GM19467 (cell line): ENCODE results near the gene CBR1.

ENCODE experiments used
- ATAC-seq: cut with Tn5 transposase; IDR thresholded peaks from one replicate; pipeline ENCODE4 v1.9.1; 2021; ENCODE audit warnings: mild to moderate bottlenecking, moderate library complexity; ENCODE audit not compliant: unreplicated experiment

Gene CBR1

GRCh38 chr21:36069713-36070583 is at the start of gene CBR1:
TSS of gene CBR1 (plus strand) at chr21:36070024. CDS start at chr21:36070116, 92 bp downstream.
- peak; percentile 96 for ATAC-seq

GRCh38 chr21:36021251-36021837 is 48.5 kb upstream of the CBR1 start:
- no peak for ATAC-seq

- no peak for ATAC-seq
These were observed 47.3 kb upstream of the CBR1 start for GRCh38 chr21:36022427-36023091.

GRCh38 chr21:36023092-36023480 is 46.7 kb upstream of the CBR1 start:
- no peak for ATAC-seq

- no peak for ATAC-seq
These were observed 45.0 kb upstream of the CBR1 start for GRCh38 chr21:36024782-36025181.

GRCh38 chr21:36027347-36027746 is 42.5 kb upstream of the CBR1 start:
- ATAC-seq: no peak

GRCh38 chr21:36028127-36029069 is 41.4 kb upstream of the CBR1 start:
- peak; percentile 69 for ATAC-seq

- ATAC-seq: no peak
These were observed 40.5 kb upstream of the CBR1 start for GRCh38 chr21:36029309-36029708.

GRCh38 chr21:36030581-36031189 is 39.1 kb upstream of the CBR1 start:
- no peak for ATAC-seq

- ATAC-seq: no peak
These were observed 37.0 kb upstream of the CBR1 start for GRCh38 chr21:36032647-36033406.

GRCh38 chr21:36034211-36034913 is 35.5 kb upstream of the CBR1 start:
- no peak for ATAC-seq

- no peak for ATAC-seq
These were observed 34.4 kb upstream of the CBR1 start for GRCh38 chr21:36035381-36035791.

- ATAC-seq: no peak
These were observed 30.9 kb upstream of the CBR1 start for GRCh38 chr21:36038701-36039497.

- ATAC-seq: no peak
These were observed 30.0 kb upstream of the CBR1 start for GRCh38 chr21:36039861-36040260.

- no peak for ATAC-seq
These were observed 29.4 kb upstream of the CBR1 start for GRCh38 chr21:36040389-36040788.

- ATAC-seq: no peak
These were observed 27.9 kb upstream of the CBR1 start for GRCh38 chr21:36041910-36042309.

- no peak for ATAC-seq
These were observed 25.8 kb upstream of the CBR1 start for GRCh38 chr21:36044056-36044455.

GRCh38 chr21:36045993-36046392 is 23.8 kb upstream of the CBR1 start:
- no peak for ATAC-seq
